ENCODE measurements around the gene FXR2.

GRCh38 chr17:7618608-7619007 is 3.9 kb upstream of the FXR2 start:
- TF ChIP-seq FOXP2 (optimal IDR thresholded peaks at IDR 0.05; ENCODE audit: borderline replicate concordance, extremely low read depth, extremely low read length, insufficient read depth), result no peak
- no peak for TF ChIP-seq POLR2AphosphoS5 (IDR thresholded peaks at IDR 0.05; ENCODE audit: low read depth, low read length)
- TF ChIP-seq SIN3A (IDR thresholded peaks at IDR 0.05; ENCODE audit: borderline replicate concordance, insufficient read depth, low read length), result no peak
- TF ChIP-seq REST (IDR thresholded peaks at IDR 0.05; ENCODE audit: insufficient read depth in 1 of 2, low read depth in 2 of 2, low read length in 2 of 2), result no peak
